CD4-positive, alpha-beta T cell (primary cell): Measurements from ENCODE around the gene CT45A9. TPM values are rescaled to one million over a fixed set of nuclear protein-coding genes. Genes with fewer than 3 reads are reported as not detected.
"Not testable (repeated sequence)": the region's sequence is repeated elsewhere in the genome, so short reads cannot be mapped to it uniquely, and the experiment has no call there.

ENCODE experiments used
- ATAC-seq: fragments of 200-7000 bp; cut with Tn5 transposase; one replicate; pipeline ENCODE4 v1.10.0; 2022; ENCODE audit warnings: mild to moderate bottlenecking; ENCODE audit not compliant: poor library complexity
- CTCF ChIA-PET: fragments of 350-600 bp; sonication (Branson Sonifier 250); formaldehyde crosslinking; loops from one replicate; lab custom pipeline; 2021; ENCODE audit warnings: antibody characterized with exemption, inconsistent platforms; lab: Charles Lee
- POLR2A ChIA-PET: fragments of 350-600 bp; sonication (Branson Sonifier 250); formaldehyde crosslinking; loops from one replicate; lab custom pipeline; 2021; ENCODE audit warnings: antibody characterized with exemption, inconsistent platforms; lab: Charles Lee
- DNase-seq, 14 experiments: peaks; one replicate each; pipeline ENCODE4 v3.0.0-alpha.2; 2013 to 2020; ENCODE audit warnings: mixed read lengths in 2 of 14
- H3K27ac ChIP-seq, 2 donors: one replicate each; pipeline versions ENCODE4 v1.5.1 to v1.7.0; 2013; ENCODE audit warnings: low read length in 2 of 2, low read depth in 1 of 2, mild to moderate bottlenecking in 1 of 2
- H3K27me3 ChIP-seq, 2 experiments: 1 replicate in 1 of 2; 2 replicates in 1 of 2; pipeline versions ENCODE4 v1.6.1 to v1.7.0; 2013; ENCODE audit warnings: low read length in 2 of 2, control low read depth in 1 of 2, mild to moderate bottlenecking in 1 of 2, moderate library complexity in 1 of 2; ENCODE audit not compliant: insufficient read depth in 2 of 2, control insufficient read depth in 1 of 2
- H3K36me3 ChIP-seq: one replicate; pipeline ENCODE4 v1.6.1; 2013; ENCODE audit warnings: low read length, control low read depth; ENCODE audit not compliant: insufficient read depth
- H3K4me1 ChIP-seq: one replicate; pipeline ENCODE4 v1.6.1; 2013; ENCODE audit warnings: low read length, control low read depth; ENCODE audit not compliant: insufficient read depth
- H3K4me3 ChIP-seq: one replicate; pipeline ENCODE4 v1.5.1; 2013; ENCODE audit warnings: mild to moderate bottlenecking, low read length, moderate library complexity
- H3K9me3 ChIP-seq, 2 experiments: 1 replicate in 1 of 2; 2 replicates in 1 of 2; pipeline versions ENCODE4 v1.6.1 to v1.7.0; 2013; ENCODE audit warnings: low read length in 2 of 2, mild to moderate bottlenecking in 2 of 2, control low read depth in 1 of 2, moderate library complexity in 1 of 2; ENCODE audit not compliant: control insufficient read depth in 1 of 2, insufficient read depth in 1 of 2
- H3K27ac Mint-ChIP-seq: one replicate; pipeline ENCODE4 v1.8.0; 2020; ENCODE audit warnings: mixed read lengths
- H3K27me3 Mint-ChIP-seq: one replicate; pipeline ENCODE4 v1.8.0; 2021; ENCODE audit warnings: mixed read lengths
- H3K36me3 Mint-ChIP-seq: one replicate; pipeline ENCODE4 v1.8.0; 2021; ENCODE audit warnings: low read depth, mixed read lengths
- H3K4me1 Mint-ChIP-seq: one replicate; pipeline ENCODE4 v1.8.0; 2021; ENCODE audit warnings: low read depth, mixed read lengths
- H3K4me3 Mint-ChIP-seq: one replicate; pipeline ENCODE4 v1.8.0; 2020; ENCODE audit warnings: mild to moderate bottlenecking, mixed read lengths
- H3K9me3 Mint-ChIP-seq: one replicate; pipeline ENCODE4 v1.8.0; 2020; ENCODE audit warnings: mixed read lengths
- intact Hi-C, 2 experiments: fragments of 100-400 bp; cut with DNase I in 1 of 2; cut with micrococcal nuclease in 1 of 2; formaldehyde crosslinking; loops; one replicate each; pipeline versions ENCODE4 v1.15.1 to v1.9.0; 2023 to 2025; cut with DNase I, micrococcal nuclease
- total RNA-seq, 174 experiments: library from RNA in 2 of 174; stranded (reverse) in 2 of 174; gene quantifications; one replicate each; pipeline ENCODE4 v1.2.3 and lab custom pipeline; 2021 to 2026
- TF ChIP-seq, protein P1 (sequence below): fragments of 200-600 bp; IDR thresholded peaks from one replicate; pipeline ENCODE4 v1.8.0; 2022; ENCODE audit warnings: antibody characterized with exemption, mild to moderate bottlenecking

CT45A9 gene
- total RNA-seq, 2 experiments from 2014 or later = not detected

DNA sequence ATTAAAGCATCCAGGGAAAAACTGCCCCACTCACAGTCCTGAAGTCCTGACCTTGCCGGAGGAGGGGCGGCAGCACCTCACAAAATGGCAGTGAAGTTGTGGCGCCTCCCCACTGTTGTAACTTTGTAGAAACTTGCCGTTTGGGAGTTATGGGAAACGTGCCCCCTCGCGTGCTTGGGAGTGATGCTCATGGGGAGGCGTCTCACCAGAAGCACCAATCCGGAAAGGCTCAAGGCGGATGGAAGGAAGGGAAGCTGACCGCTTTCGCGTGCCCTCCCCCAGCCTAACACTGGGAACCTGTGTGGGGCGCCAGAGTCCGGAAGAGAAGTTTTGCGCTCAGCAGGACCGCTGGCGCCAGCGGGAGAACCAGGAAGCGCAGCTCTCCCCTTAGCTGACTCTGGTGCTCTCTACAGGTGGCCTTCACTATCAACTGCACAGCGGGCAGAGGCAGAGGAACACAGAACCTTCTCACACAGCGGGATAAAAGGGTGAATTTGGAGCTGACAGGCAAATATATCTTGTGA lies 21.7 kb upstream of the CT45A9 start, which contains the start of the genes CT45A10 and SAGE1:
Gene CT45A10 (minus strand): TSS at position 151 of the 524 bp plus-strand sequence. CDS start 8,100 bp downstream, outside the sequence.
Gene SAGE1 (plus strand): TSS at position 423 of the 524 bp plus-strand sequence. CDS start 2,527 bp downstream, outside the sequence.
- no peak within 1 kb of the TSS for H3K27ac ChIP-seq
- Mint-ChIP-seq H3K4me3 (no peak within 1 kb of the TSS), H3K9me3 (no peaks in the 10 kb centered on the region), H3K4me1 (no peaks in the 10 kb centered on the region), H3K27me3 (no peaks in the 10 kb centered on the region), H3K27ac (no peak within 1 kb of the TSS), H3K36me3 (no peaks in the 10 kb centered on the region)
- TF ChIP-seq, protein P1, sequence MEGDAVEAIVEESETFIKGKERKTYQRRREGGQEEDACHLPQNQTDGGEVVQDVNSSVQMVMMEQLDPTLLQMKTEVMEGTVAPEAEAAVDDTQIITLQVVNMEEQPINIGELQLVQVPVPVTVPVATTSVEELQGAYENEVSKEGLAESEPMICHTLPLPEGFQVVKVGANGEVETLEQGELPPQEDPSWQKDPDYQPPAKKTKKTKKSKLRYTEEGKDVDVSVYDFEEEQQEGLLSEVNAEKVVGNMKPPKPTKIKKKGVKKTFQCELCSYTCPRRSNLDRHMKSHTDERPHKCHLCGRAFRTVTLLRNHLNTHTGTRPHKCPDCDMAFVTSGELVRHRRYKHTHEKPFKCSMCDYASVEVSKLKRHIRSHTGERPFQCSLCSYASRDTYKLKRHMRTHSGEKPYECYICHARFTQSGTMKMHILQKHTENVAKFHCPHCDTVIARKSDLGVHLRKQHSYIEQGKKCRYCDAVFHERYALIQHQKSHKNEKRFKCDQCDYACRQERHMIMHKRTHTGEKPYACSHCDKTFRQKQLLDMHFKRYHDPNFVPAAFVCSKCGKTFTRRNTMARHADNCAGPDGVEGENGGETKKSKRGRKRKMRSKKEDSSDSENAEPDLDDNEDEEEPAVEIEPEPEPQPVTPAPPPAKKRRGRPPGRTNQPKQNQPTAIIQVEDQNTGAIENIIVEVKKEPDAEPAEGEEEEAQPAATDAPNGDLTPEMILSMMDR = no peak
- no peak for DNase-seq
- H3K27me3 ChIP-seq = peaks cover 0 to 7% of the 10 kb centered on the region in 2 experiments
- ChIA-PET CTCF (no interaction called here), POLR2A (no interaction called here)
- H3K4me1 ChIP-seq = no peaks in the 10 kb centered on the region
- H3K4me3 ChIP-seq = no peak within 1 kb of the TSS
- no peaks in the 10 kb centered on the region for H3K36me3 ChIP-seq
- intact Hi-C loops = no loop called here
- ATAC-seq = no peak
- H3K9me3 ChIP-seq = peaks cover 0 to 12% of the 10 kb centered on the region in 2 experiments

- Mint-ChIP-seq H3K27me3 (no peaks in the 10 kb centered on the region), H3K36me3 (no peaks in the 10 kb centered on the region), H3K4me3 (no peak overlapping the region), H3K9me3 (no peaks in the 10 kb centered on the region), H3K4me1 (no peaks in the 10 kb centered on the region), H3K27ac (no peak overlapping the region)
- peaks cover 0 to 7% of the 10 kb centered on the region in 2 experiments for H3K27me3 ChIP-seq
- peaks cover 0 to 12% of the 10 kb centered on the region in 2 experiments for H3K9me3 ChIP-seq
- H3K4me1 ChIP-seq = no peaks in the 10 kb centered on the region
- H3K4me3 ChIP-seq = no peak overlapping the region
- intact Hi-C loops = no loop called here
- H3K36me3 ChIP-seq = no peaks in the 10 kb centered on the region
- CTCF ChIA-PET = no interaction called here
- ATAC-seq (no peak), DNase-seq (no peak)
- POLR2A ChIA-PET = no interaction called here
- no peak overlapping the region for H3K27ac ChIP-seq
- TF ChIP-seq, protein P1 = no peak
Observed at GRCh38 chrX:135892781-135893180, 21.2 kb upstream of the CT45A9 start.

DNA sequence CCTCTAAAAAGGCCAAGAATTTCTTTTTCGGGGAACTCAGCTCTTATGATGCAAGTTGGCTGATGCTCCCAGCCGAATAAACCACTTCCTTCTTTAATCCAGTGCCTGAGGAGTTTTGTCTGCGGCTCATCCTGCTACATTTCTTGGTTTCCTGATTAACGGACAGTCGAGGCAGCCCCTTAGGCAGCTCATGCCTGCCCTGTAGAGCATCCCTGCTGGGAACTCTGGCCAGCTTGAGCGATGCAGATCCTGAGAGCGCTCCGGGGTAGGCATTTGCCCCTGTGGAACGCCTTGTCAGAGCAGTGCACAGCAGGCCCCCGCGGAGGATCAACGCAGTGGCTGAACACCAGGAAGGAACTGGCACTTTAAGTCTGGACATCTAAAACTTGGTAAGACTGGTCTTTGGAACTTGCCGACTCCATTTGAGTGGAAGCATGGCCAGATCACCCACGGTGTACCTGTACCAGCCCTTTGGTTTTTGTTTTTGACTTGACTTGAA lies 18.5 kb upstream of the CT45A9 start:
- intact Hi-C loops = no loop called here
- no peak for ATAC-seq
- H3K4me1 Mint-ChIP-seq = no peaks in the 10 kb centered on the region

GRCh38 chrX:135888976-135889375 lies 17.4 kb upstream of the CT45A9 start:
- ATAC-seq, H3K36me3 Mint-ChIP-seq, H3K4me1 Mint-ChIP-seq, H3K27ac Mint-ChIP-seq, POLR2A ChIA-PET, H3K27ac ChIP-seq, intact Hi-C loops, H3K27me3 ChIP-seq, H3K36me3 ChIP-seq, H3K4me1 ChIP-seq, H3K27me3 Mint-ChIP-seq, H3K9me3 Mint-ChIP-seq, H3K4me3 ChIP-seq, H3K4me3 Mint-ChIP-seq, CTCF ChIA-PET: not testable (repeated sequence)
- H3K9me3 ChIP-seq = peaks cover 0 to 12% of the 10 kb centered on the region in 2 experiments
- peak in 3 of 14 experiments; percentile 6 to 18 (median 14) for DNase-seq

More for the DNA sequence above, 18.5 kb upstream of the CT45A9 start:
- H3K4me3 ChIP-seq = no peak overlapping the region
- no peaks in the 10 kb centered on the region for H3K9me3 Mint-ChIP-seq
- H3K4me1 ChIP-seq = no peaks in the 10 kb centered on the region
- H3K27ac Mint-ChIP-seq = no peak overlapping the region
- ChIA-PET POLR2A (no interaction called here), CTCF (no interaction called here)
- H3K9me3 ChIP-seq = peaks cover 0 to 12% of the 10 kb centered on the region in 2 experiments
- TF ChIP-seq, protein P1 = no peak
- H3K36me3 Mint-ChIP-seq = no peaks in the 10 kb centered on the region
- peaks cover 0 to 7% of the 10 kb centered on the region in 2 experiments for H3K27me3 ChIP-seq
- H3K4me3 Mint-ChIP-seq = no peak overlapping the region
- no peak for DNase-seq
- H3K27ac ChIP-seq = no peak overlapping the region
- H3K36me3 ChIP-seq = no peaks in the 10 kb centered on the region
- H3K27me3 Mint-ChIP-seq = no peaks in the 10 kb centered on the region

DNA sequence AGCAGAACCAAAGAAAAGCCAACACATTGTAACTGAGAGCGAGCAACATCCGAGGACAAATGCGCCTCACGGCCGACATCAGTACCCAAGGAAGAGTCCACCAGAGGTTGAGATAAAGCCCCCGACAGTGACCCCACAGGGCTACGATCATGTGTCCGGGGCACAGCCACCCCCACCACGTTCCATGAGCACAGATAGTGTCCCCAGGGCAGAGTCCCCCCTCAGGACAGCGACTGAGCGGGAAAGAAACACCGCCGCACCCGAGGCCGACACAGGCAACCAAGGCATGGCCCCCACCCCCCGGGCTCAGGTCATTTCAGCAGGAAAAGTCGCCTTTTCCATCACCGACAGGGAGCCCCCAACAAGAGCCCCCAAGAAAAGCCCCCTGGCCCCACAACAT lies 16.6 kb upstream of the CT45A9 start:
- H3K9me3 ChIP-seq, H3K4me3 ChIP-seq, H3K27ac ChIP-seq, H3K4me3 Mint-ChIP-seq, CTCF ChIA-PET, H3K36me3 Mint-ChIP-seq, H3K4me1 ChIP-seq, DNase-seq, H3K36me3 ChIP-seq, POLR2A ChIA-PET, intact Hi-C loops, H3K4me1 Mint-ChIP-seq, ATAC-seq, H3K27ac Mint-ChIP-seq, H3K9me3 Mint-ChIP-seq, H3K27me3 ChIP-seq, H3K27me3 Mint-ChIP-seq: not testable (repeated sequence)
